GM19455 (cell line): ENCODE data around the gene PXMP4.

Experiments used
- ATAC-seq: cut with Tn5 transposase; IDR thresholded peaks from one replicate; pipeline ENCODE4 v1.9.1; 2021; ENCODE audit not compliant: unreplicated experiment

PXMP4 gene

DNA sequence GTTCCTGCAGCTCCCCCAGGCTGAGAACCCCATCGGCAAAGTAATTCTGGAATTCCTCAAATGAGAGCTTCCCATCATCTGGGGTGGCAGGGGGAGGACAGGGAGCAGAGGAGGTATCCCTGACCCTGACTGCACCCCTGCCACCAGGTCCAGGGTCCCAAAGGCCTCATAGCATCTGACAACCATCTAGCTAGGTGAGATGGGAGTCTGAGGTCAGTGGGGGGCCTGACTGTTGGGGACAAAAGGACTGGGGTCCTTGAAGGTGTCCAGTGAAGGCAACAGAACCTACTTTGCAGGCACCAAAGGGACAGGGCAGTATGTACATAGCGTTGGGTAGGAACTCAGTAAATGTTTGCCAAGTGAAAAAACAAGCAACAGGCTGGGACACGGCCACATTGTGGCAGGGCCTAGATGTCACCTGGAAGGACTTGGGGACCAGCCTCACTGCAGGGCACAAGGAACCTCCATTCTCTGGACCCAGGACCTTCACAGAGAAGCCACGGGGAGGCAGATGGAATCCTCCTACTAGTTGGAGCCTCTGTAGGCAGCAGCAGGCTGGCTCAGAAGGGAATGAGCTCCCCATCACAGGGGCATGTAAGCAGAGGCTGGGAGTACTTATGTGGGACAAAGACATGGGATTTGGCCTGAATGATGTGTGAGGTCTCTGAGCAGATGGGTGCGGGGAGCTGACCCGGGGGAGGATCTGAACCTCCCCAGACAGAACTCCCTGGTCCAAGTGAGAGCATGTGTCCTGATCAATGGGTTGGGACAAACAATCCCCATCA is 49.2 kb downstream of the PXMP4 start:
- no peak for ATAC-seq

DNA sequence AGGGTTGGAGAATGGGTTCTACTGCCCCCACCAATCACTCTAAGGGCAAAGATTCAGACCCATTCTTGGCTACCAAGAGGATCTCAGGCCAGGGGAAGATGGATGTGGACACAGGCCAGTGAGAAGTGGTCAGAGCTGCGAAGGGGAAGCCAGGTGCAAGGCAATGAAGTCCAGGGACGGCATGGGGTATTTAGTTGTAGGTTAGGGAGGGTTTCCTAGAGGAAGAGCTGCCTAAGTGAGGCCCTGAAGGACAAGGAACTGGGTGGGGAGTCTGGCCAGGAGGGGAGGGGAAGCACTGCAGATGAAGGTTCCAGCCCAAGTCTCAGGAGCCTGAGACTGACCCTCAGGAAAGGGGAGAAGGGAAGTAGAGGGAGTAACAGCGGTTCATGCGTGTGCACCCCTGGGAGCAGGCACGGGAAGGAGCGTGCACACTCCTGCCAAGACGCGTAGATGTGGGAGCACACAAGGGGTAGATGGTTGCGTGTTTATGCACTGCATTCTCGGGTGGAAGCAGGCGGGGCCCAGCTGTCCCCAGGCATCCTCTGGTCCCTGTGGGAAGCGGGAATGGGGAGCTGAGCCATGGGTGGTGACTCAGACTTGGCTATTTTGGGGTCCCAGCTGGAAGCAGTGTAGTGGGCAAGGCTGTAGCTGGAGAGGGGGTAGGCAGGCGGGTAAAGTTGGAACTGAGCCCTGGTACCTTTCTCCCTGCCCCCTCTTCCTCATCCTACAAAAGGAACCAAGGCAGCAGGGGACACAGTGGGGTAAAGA is 50.1 kb downstream of the PXMP4 start:
- no peak for ATAC-seq

DNA sequence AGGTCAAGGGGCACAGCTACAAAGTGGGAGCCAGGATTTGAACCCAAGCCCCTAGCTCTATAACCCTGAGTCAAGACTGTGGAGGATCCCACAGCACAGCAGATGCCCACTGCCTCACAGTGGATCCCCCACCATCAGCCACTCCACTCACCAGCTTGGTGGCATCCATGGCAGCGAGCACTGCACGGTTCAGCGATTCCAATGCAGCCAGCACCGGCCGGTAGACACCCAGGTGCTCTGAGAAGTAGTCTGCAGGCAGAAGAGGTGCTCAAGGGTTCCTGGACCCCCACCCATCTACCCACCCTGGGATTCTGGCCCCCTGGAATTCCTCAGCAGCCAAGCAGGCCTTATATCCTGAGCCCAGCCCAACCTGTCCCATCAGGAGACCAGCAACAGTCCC is 50.9 kb downstream of the PXMP4 start:
- no peak for ATAC-seq

DNA sequence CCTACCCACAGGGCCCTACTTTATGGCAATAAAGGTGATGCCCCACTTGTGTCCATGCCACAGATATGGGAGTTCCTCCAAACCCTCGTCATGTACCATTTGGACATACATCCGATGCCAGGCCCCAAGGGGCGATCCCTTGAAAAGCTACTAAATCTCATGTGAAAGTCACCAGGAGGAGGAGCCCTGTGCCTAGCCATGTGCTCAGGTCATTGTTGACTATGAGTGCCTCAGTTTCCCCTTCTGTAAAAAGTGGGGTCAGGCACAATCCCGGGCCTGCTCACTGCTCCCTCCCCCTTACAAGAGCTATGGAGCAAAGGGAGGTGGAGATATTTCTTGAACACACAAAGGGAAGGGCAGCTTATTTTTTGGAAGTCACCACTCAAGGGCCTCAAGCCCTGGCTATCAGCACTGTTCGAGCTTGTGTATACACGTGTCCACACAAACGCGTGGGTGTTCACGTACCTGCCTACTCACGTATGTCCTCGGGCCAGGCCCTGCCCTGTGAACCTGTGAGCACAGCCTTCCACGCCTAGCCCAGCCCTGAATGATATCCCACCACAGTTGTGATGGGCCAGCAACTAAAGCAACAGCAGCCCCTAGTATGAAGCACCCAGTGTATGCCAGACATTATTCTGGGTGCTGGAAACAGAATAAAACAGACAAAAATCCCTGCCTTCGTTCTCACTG is 51.5 kb downstream of the PXMP4 start:
- no peak for ATAC-seq

DNA sequence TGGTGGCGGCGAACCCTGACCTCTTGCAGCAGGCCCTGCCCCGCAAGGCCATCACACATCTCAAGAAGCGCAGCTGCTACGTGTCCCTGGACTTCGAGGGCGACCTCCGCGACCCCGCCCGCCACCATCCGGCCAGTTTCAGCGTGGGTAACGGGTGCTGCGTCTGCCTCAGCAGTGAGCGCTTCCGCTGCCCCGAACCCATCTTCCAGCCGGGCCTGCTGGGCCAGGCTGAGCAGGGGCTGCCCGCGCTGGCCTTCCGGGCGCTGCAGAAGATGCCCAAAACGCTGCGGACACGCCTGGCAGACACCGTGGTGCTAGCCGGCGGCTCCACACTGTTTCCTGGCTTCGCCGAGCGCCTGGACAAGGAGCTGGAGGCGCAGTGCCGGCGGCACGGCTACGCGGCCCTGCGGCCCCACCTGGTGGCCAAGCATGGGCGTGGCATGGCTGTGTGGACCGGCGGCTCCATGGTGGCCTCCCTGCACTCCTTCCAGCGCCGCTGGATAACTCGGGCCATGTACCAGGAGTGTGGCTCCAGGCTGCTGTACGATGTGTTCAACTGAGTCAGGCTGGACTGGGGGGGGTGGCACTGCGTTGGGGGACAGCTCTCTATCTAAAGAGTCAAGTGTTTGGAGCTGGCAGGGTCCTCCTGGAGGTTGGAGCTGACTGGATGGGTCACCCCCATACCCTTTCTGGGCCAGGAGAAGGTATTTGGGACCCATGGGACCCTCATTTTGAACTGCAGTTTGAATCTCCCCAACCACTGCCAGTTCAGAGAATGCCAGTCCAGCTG is 52.2 kb downstream of the PXMP4 start:
- peak; percentile 36 for ATAC-seq

DNA sequence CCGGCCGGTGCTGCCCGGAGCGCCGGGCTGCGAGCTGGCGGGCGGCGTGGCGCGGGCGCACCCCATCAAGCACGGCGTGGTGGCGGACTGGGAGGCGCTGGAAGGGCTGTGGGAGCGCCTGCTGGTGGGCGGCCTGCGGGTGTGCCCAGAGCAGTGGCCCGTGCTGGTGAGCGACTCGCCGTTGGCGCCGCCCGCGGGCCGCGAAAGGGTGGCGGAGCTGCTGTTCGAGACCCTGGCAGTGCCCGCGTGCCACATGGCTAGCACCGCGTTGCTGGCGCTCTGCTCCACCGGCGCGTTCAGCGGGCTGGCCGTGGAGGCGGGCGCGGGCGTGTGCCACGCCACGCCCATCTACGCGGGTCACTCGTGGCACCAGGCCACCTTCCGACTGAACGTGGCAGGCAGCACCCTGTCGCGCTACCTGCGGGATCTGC is 52.9 kb downstream of the PXMP4 start:
- peak; percentile 7 for ATAC-seq

DNA sequence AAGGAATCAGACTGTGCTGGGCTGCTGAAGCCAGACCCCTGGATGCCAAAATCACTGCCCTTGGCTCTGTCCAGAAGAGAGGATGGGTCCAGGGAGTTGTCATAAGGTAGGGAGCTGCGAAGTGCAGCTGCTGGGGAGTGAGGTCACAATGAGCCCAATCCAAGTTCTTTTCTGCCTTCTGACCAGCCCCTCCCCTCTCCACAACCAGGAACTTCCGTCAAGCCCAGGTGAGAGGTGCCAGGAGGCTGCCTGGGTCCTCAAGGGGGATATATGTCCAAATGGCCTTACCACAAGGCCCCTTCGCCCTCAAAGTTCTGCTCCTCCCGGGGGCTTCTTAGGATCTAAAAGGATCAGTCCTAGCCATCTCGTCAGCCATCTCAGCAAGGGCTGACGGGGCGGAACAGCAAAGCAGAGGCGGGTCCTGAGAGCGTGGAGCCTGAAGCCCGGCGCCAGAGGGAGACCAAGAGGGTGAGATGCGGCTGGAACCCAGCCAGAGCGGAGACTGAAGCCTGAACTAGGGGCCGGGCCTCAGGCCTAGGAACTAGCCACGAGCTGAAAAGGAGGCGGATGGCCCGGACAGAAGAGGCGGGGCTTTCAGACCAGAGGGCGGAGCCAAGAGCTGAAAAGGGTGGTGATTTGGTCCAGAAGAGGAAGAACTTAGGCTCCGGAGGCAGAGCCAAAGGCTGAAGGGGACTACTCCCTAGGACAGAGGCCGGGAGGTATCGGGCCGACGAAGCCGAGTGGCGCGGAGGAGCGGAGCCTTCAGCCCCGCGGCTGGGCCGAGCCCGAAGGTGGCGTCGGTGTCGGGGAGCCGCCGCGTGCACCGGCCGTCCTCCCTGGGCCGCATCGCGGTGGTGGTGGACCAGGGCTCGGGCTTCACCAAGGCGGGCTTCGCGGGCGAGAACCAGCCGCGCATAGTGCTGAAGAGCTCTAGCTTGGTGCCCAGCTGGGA is 53.5 kb downstream of the PXMP4 start, which contains the start of gene ACTL10:
ACTL10 (plus strand) TSS at position 651 of the 952 bp plus-strand sequence. CDS start 555 bp downstream, outside the sequence.
- peak; percentile 64 for ATAC-seq

DNA sequence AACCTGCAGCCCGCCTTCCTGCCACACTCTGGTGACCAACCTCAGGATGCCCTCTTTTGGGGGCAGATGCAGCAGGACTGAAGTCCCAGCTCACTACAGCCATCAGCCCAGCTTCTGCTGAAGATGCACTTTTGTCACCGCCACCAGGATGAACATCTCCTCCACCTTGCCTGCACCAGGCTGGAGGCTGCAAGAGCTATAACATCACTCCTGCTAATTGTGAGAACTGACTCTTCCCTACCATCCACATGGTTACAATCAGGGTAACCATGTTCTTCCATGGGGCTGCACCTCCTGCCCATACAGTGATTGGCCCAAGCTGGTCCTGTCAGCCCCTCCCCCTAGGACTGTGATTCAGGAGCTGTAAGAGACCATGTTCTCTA is 55.4 kb downstream of the PXMP4 start:
- ATAC-seq: no peak

DNA sequence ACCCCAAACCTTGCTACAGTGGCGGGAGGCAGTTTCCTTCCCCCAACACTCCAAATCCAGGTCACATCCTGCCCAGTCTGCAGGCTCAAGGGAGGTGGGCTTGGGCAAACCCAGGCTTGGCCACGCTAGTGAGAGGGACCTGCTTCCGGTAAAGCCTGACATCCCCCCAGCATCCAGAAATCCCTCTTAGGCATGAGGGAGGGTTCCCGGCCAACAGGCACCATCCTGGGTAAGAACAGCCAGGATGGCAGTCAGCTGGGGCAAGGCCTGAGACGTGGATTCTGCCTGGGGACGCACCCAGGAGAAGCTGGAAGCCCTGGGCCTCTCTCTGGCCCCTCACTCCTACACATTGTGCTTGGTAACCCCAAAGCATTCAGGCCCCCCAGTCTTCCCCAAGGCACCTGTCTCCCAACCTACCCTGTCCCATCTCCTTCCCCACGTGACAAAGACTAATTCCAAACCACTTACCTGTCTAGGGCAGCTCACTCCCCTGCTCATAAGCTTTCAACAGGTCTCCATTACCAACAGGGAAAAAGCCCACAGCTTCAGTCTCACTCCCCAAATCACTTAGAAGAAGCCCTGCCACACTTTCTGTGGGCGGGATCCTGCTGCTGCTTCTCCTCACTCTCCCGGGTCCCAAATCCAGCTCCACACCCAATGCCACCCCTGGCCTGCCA is 55.9 kb downstream of the PXMP4 start:
- ATAC-seq: no peak

DNA sequence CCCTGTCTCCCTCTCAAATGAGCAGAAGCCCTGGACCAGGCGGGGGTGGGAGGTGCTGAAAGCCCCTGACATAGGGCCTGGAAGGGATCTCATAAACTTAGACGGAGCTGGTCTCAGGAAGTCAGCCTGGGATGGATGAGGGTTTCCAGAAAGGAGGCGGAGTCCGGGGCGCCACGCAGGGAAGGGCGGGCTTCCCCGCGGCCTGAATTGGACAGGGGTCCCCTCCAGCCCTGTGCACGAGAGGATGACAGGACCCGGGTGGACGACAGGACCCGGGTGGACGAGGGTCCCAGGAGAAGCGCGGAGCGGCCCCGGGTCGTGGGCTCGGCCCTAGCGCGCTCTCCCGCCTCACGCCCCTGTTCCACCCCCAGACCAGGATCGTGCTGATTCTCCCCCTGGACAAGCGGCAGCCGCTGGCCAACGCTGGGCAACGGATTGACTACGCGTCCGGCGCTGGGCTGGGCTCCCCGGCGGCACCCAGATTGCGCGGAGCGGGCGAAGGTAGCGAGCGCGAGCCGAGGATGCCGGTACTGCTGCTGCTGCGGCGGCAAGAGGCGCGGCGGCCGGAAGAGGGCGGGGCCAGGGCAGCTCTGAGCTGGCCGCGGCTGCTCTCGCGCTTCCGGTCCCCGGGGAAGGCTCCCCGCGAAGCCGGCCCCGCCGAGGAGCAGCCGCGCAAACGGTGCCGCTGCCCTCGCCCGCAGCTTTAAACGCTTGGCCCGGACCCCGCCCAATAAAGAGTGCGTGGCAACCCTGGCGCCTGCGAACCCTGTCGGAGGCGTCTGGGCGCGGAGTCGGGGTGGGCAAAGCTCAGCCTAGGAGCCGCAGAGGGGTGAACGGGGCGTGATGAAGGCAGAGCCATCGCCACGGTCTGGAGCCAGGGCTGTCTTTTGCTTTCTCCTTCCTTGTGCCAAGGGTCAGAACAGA is 56.7 kb downstream of the PXMP4 start:
- ATAC-seq: no peak

DNA sequence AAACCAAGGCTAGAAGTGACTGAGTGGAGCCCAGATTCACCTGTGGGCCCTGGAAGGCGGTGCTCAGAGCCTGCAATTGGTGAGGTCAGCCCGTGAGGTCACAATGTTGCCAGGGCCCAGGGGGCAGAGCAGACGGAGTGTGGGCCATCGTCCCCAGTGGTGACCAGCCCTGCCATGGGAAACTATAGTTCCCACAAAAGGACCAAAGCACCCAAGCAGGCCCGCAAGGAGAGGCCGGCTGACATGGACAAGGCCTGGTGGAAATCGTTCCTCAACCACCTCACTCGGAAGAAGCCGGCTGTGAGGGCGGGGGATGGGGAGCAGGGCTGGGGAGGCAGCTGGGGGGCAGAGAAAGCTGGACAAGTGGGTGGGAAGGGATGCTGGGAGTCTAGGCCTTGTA is 57.9 kb downstream of the PXMP4 start, which contains the start of gene C20orf144:
C20orf144 (plus strand) TSS at position 156 of the 400 bp plus-strand sequence; CDS start at position 175, 19 bp downstream.
- no peak for ATAC-seq

DNA sequence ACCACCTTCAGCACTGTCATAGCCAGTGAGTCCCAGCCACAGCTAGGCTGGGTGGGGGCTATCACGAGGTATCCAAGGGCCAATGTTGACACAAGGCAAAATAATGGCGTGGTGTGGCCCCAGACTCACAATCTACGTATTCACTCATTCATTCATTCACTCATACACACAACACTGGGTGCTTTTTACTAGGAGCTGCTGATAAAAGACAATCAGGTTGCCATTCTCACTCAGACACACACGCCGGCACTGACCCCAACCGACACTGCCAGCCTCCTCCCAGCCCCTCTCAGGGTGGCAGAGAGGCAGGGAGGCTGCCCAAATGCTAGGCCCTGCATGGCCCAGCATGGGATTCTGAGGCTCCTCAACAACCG is 59.4 kb downstream of the PXMP4 start:
- ATAC-seq: no peak

DNA sequence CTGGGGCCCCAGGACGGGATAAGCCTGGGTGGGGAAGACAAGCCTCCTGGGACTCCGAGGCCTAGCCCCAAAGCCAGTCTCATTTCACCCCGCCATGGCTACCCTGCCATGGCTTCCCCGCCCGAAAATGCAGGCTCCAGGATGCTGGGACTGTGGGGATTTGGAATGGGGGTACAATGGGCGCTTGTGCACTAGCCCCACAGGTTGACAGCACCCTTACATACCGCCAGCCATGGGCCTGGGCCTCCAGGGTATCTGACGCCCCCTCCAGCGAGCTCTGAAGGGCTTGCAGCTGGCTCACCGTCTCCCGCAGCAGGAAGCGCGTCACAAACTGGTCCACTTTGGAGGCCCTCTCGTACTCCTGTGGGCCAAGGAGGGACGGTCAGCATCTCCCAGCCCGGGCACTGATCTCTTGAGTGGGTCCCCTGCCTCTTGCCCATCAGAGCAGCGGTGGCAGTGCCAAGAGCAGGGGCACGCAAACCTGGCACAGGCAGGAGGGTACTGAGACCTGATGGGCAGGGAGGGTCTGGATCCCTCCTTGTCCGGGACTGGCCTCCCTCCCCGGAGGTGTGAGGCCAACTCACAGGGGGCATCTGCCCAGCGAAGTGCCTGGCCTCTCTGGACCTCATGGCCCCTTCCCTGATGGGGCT is 60.0 kb downstream of the PXMP4 start:
- ATAC-seq: no peak

DNA sequence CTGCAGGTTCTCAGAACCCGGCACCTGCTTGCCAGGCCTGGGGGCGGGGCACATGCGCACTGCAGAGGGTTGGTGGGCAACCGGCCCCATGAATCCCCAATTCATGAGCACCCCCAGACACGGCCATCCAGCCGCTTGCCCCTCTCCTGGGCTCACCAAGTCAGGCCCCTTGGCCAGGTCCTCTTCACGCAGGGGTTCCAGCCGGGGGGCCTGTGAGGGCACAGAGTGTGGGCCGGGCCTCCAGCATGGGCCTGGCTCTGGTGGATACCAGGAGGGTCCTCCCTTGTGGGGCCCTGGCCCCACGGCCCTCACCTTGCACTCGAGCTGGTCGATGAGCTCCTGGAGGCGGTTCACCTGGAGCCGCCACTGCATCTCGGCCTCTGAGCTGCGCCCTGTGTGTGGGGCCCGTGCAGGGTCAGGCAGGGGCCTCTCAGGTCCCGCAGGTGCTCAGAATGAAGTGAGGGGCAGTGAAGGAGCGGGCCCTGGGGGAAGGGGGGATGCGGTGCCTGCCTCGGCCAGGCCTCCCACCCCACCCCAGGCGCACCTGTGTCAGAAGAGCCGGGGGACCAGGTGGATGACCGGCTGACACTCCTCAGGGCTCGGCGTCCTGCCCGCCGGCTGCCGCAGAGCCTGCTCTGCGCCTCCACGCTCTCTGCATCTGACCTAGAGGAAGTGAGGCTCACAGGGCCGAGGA is 60.6 kb downstream of the PXMP4 start:
- ATAC-seq: no peak

DNA sequence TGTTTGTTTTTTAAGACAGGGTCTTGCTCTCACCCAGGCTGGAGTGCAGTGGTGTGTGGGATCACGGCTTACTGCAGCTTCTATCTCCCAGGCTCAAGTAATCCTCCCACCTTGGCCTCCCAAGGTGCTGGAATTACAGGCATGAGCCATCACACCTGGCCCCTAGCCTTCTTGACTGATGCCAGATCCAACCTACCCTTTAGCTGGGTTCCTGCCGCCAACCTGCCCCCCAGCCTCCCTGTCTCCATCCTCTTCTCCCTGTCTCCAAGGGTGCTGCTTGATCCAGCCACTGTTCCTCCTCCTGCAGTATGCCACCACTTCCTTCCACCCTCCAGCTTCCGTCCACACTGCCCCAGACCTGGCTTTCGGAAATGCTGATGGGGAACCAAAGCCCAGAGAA is 61.2 kb downstream of the PXMP4 start:
- no peak for ATAC-seq

DNA sequence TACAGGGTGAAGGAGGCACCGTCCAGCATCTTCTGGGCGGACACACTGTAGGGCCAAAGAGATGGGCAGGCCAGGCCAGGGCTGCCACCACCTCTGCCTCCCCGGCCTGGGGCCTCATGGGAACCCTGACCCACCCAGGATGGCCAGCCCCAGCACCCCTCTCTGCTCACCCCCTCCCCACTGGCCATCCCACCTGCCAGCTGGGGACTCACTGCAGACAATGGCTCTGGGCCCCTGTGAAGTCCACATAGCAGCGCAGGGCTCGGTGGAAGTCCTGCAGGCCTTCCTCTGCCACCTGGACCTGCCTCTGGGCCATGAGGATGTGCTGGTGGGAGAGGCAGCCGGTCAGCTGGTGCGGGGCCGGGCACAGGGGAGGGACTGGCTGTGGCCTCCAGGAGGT is 61.6 kb downstream of the PXMP4 start:
- no peak for ATAC-seq

DNA sequence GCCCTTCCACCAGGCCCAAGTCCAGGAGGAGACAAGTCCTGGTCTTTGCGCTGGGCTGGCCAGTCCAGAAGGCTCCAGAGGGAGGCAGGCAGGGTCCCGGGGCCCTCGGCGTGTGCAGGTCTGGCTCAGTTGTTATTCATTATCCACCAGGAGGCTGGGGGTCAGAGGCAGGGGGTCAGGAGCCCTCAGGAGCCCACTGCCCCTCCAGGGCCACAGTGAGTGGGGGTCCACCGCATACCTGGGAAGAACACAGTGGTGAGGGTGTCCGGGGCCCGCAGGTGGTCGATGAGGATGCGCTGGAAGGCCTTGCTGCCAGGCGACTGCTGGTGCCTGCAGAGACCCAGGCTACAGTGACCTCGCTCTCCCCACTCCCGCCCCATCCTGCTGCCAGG is 62.4 kb downstream of the PXMP4 start:
- no peak for ATAC-seq
